HL-60/S4 treated with phorbol 12-myristate 13-acetate at 8.2 ng/mL for 4 days and 3 days (cell line): ENCODE measurements around the gene AGO3.

Experiments
- in situ Hi-C: fragments of 300-500 bp; cut with MboI; formaldehyde crosslinking; loops from 2 replicates; pipeline ENCODE4 v1.15.0; 2022; ENCODE audit warnings: low sequenced_read_pairs

AGO3 gene

GRCh38 chr1:36116901-36117300, 186.0 kb downstream of the AGO3 start:
- in situ Hi-C loops: loop anchor here (25.0 kb wide), 1 partner anchor 295 kb away; no protein-coding TSS in a partner anchor

DNA sequence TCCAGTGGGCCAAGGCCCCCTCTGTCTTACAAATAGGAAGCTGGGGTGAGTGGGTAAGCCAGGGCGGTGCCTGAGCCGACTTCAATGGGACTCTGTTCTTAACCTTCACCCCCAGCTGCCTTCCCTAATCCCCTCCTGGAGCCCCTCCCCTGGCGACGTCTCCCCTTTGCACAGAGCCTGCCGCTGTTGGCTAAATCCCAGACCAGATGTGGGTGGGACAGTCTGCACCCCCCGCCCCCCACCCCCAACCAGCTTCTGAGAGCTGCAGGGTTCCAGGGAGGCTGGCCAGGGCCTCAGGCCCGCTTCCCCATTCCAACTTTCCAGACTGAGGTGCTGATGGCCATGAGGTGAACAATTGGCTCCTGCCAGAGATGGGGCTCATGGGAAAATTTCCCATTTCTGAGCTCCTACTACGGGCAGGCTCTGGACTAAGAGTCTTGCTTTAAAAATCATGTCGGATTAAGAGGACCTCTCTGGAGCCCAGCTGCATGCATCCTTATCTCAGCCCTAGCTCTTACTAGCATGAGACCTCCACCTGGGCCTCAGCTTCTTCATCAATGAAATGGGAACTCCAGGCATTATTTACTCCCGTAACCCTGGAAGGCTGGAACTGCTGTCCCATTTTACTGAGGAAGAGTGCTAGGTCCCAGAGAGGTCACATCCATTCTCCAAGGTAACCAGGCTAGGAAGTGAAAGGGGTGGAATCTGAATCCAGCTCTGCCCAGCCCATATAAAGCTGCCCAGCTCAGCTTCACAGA, 187.7 kb downstream of the AGO3 start:
- in situ Hi-C loops: loop anchor here (25.0 kb wide), 1 partner anchor 294 kb away; no protein-coding TSS in a partner anchor

DNA sequence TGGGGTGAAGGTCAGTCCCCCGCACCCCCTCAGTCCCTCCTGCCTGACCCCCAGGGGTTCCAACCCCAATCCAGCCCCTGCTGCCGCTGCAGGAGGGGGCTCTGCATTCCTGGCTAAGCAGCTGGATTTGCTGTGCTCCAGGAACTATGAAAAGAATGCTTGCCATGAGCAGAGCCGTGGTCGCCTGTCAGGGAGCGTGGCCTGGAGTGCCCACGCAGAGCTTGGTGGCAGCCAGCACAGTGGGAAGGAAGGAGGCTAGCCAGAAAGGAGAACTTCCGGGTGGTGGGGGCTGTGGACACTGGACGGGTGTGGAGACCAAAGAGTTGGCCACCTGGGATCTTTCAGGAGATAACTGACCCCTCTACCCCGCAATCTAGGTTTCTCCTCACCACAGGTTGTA, 188.6 kb downstream of the AGO3 start:
- in situ Hi-C loops: loop anchor here (25.0 kb wide), 1 partner anchor 293 kb away; no protein-coding TSS in a partner anchor
